ENCODE measurements around the gene SPCS1. TPM values are rescaled to one million over a fixed set of nuclear protein-coding genes. Genes with fewer than 3 reads are reported as not detected.

SPCS1 gene
- total RNA-seq, 1 donor from 2014 or later, result 62.4 TPM

- H3K27ac Mint-ChIP-seq (ENCODE audit: unreplicated experiment), result no peak overlapping the region
- DNase-seq, result no peak
These were observed 2.6 kb upstream of the SPCS1 start for GRCh38 chr3:52703341-52703740.

GRCh38 chr3:52704611-52705437 is 1.1 kb upstream of the SPCS1 start:
- no peak for TF ChIP-seq CTCF (IDR thresholded peaks at IDR 0.05; ENCODE audit: partially characterized antibody, unreplicated experiment)
- Mint-ChIP-seq H3K4me3 (ENCODE audit: unreplicated experiment) (peak overlapping the region; percentile 97), H3K27me3 (ENCODE audit: unreplicated experiment) (peaks cover 5% of the 10 kb centered on the region), H3K36me3 (ENCODE audit: unreplicated experiment) (no peaks in the 10 kb centered on the region), H3K9me3 (ENCODE audit: unreplicated experiment) (peaks cover 7% of the 10 kb centered on the region), H3K27ac (ENCODE audit: unreplicated experiment) (peak overlapping the region; percentile 87), H3K4me1 (ENCODE audit: low read depth, unreplicated experiment) (peaks cover 12% of the 10 kb centered on the region)
- no peak for DNase-seq

More at GRCh38 chr3:52703341-52703740, 2.6 kb upstream of the SPCS1 start:
- Mint-ChIP-seq H3K4me1 (ENCODE audit: low read depth, unreplicated experiment) (peaks cover 16% of the 10 kb centered on the region), H3K4me3 (ENCODE audit: unreplicated experiment) (no peak overlapping the region), H3K9me3 (ENCODE audit: unreplicated experiment) (peaks cover 7% of the 10 kb centered on the region), H3K36me3 (ENCODE audit: unreplicated experiment) (no peaks in the 10 kb centered on the region), H3K27me3 (ENCODE audit: unreplicated experiment) (peaks cover 5% of the 10 kb centered on the region)
- no peak for TF ChIP-seq CTCF (IDR thresholded peaks at IDR 0.05; ENCODE audit: partially characterized antibody, unreplicated experiment)

GRCh38 chr3:52705438-52705687 is 543 bp upstream of the SPCS1 start:
- Mint-ChIP-seq H3K36me3 (ENCODE audit: unreplicated experiment) (no peaks in the 10 kb centered on the region), H3K27ac (ENCODE audit: unreplicated experiment) (peak overlapping the region; percentile 87), H3K4me3 (ENCODE audit: unreplicated experiment) (peak overlapping the region; percentile 97), H3K9me3 (ENCODE audit: unreplicated experiment) (peaks cover 7% of the 10 kb centered on the region), H3K27me3 (ENCODE audit: unreplicated experiment) (peaks cover 5% of the 10 kb centered on the region), H3K4me1 (ENCODE audit: low read depth, unreplicated experiment) (peaks cover 6% of the 10 kb centered on the region)
- no peak for DNase-seq
- no peak for TF ChIP-seq CTCF (IDR thresholded peaks at IDR 0.05; ENCODE audit: partially characterized antibody, unreplicated experiment)

GRCh38 chr3:52707585-52707984 is 1.7 kb downstream of the SPCS1 start:
- Mint-ChIP-seq H3K4me3 (ENCODE audit: unreplicated experiment) (peak overlapping the region; percentile 38), H3K36me3 (ENCODE audit: unreplicated experiment) (no peaks in the 10 kb centered on the region), H3K9me3 (ENCODE audit: unreplicated experiment) (peaks cover 7% of the 10 kb centered on the region), H3K27me3 (ENCODE audit: unreplicated experiment) (peaks cover 5% of the 10 kb centered on the region), H3K27ac (ENCODE audit: unreplicated experiment) (no peak overlapping the region), H3K4me1 (ENCODE audit: low read depth, unreplicated experiment) (peaks cover 5% of the 10 kb centered on the region)
- DNase-seq, result no peak
- TF ChIP-seq CTCF (IDR thresholded peaks at IDR 0.05; ENCODE audit: partially characterized antibody, unreplicated experiment), result no peak

GRCh38 chr3:52710512-52710911 is 4.6 kb downstream of the SPCS1 start:
- no peak for DNase-seq
- Mint-ChIP-seq H3K4me1 (ENCODE audit: low read depth, unreplicated experiment) (peaks cover 2% of the 10 kb centered on the region), H3K4me3 (ENCODE audit: unreplicated experiment) (no peak overlapping the region), H3K9me3 (ENCODE audit: unreplicated experiment) (peaks cover 12% of the 10 kb centered on the region), H3K27ac (ENCODE audit: unreplicated experiment) (no peak overlapping the region), H3K27me3 (ENCODE audit: unreplicated experiment) (peaks cover 5% of the 10 kb centered on the region), H3K36me3 (ENCODE audit: unreplicated experiment) (no peaks in the 10 kb centered on the region)
- no peak for TF ChIP-seq CTCF (IDR thresholded peaks at IDR 0.05; ENCODE audit: partially characterized antibody, unreplicated experiment)
